Gastroesophageal sphincter (tissue), 4 donors: ENCODE data around the gene MRPL17. TPM values are rescaled to one million over a fixed set of nuclear protein-coding genes. Genes with fewer than 3 reads are reported as not detected.
A peak's percentile ranks its signal among the peaks of the same experiment; 100 is the strongest.
"Not testable (repeated sequence)": the region's sequence is repeated elsewhere in the genome, so short reads cannot be mapped to it uniquely, and the experiment has no call there.

Experiments
- ATAC-seq: fragments of 150-250 bp; one replicate; pipeline ENCODE4 v1.9.1; 2016; ENCODE audit warnings: mild to moderate bottlenecking, moderate library complexity
- H3K27ac ChIP-seq, 4 donors: fragments of 200-600 bp; sonication (generic) in 3 of 4; 1 replicate in 3 of 4; 2 replicates in 1 of 4; pipeline ENCODE4 v1.5.1; 2016 to 2019
- H3K27me3 ChIP-seq: fragments of 200-600 bp; sonication (generic); one replicate; pipeline ENCODE4 v1.5.1; 2019
- H3K36me3 ChIP-seq, 2 donors: fragments of 200-600 bp; sonication (generic); one replicate each; pipeline ENCODE4 v1.5.1; 2019; ENCODE audit warnings: control low read depth in 1 of 2
- H3K4me1 ChIP-seq, 3 donors: fragments of 200-600 bp; sonication (generic); 1 replicate in 2 of 3; 2 replicates in 1 of 3; pipeline ENCODE4 v1.5.1; 2016 to 2019; ENCODE audit warnings: control low read depth in 2 of 3
- H3K4me3 ChIP-seq, 2 donors: fragments of 200-600 bp; sonication (generic); one replicate each; pipeline ENCODE4 v1.5.1; 2019; ENCODE audit warnings: mild to moderate bottlenecking in 1 of 2, moderate library complexity in 1 of 2
- H3K9me3 ChIP-seq, 3 donors: fragments of 200-600 bp; sonication (generic); one replicate each; pipeline ENCODE4 v1.5.1; 2017 to 2019; ENCODE audit warnings: control low read depth in 2 of 3
- EP300 ChIP-seq: sonication (generic); formaldehyde crosslinking; IDR thresholded peaks from one replicate; pipeline ENCODE4 v1.6.1; 2017; ENCODE audit warnings: antibody characterized with exemption, mild to moderate bottlenecking
- POLR2A ChIP-seq, 2 donors: fragments of 450-650 bp; IDR thresholded peaks; one replicate each; pipeline ENCODE4 v1.6.1; 2017; ENCODE audit warnings: antibody characterized with exemption in 2 of 2, mild to moderate bottlenecking in 2 of 2, moderate library complexity in 1 of 2
- POLR2AphosphoS5 ChIP-seq: sonication (generic); formaldehyde crosslinking; IDR thresholded peaks from one replicate; pipeline ENCODE4 v1.6.1; 2017; ENCODE audit warnings: antibody characterized with exemption
- WGBS, 2 donors: methylation state at CpG; one replicate each; pipeline ENCODE4 v1.1.5; 2018; ENCODE audit warnings: low coverage in 1 of 2; 5-methylcytosine and 5-hydroxymethylcytosine counted together
- total RNA-seq, 4 donors: library from RNA; depleted of rRNA; stranded (reverse); fragments of >200 nt; gene quantifications; one replicate each; pipeline ENCODE4 v1.1.0, GENCODE V29; 2016
- TF ChIP-seq, protein P1 (sequence below), 4 experiments: fragments of 200-600 bp in 2 of 4; fragments of 450-650 bp in 2 of 4; sonication (generic) in 1 of 4; IDR thresholded peaks; one replicate each; pipeline ENCODE4 v1.5.1; 2017 to 2019; ENCODE audit warnings: antibody characterized with exemption in 4 of 4, mild to moderate bottlenecking in 2 of 4, moderate library complexity in 2 of 4

The MRPL17 gene
- total RNA-seq, 4 donors from 2014 or later: 12.6 to 35.0 (median 18.6) TPM

DNA sequence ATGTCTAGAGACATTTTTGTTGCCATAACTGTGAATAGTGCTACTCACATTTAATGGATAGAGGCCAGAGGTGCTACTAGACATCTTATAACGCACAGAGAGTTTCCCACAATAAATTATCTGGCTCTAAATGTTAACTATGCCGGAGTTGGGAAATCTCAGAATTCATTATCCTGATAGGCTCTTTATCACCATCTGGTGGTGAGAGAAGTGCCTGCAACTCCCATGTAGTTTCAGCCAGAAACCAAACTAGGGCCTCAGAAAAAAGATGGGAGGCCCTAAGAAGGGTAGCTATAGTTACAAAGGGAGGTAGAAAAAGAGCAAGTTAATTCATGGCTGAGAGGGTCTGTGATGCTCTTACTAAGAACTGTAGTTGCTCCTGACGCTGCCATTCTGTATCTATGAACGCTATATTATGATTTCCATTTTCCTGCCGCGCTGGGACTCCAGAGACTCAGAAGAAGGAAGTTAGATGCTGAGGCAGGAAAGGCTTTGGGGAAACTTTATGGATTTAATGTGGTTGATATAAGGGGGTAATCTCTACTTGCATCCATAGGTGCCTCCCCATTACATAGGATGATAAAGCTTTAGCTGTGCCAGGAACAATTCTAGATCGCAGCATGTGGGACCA lies 22.9 kb upstream of the MRPL17 start:
- no peak overlapping the region for H3K4me3 ChIP-seq
- WGBS, 2 donors: 42 to 47% methylated on average over 5 to 7 of the region's 7 CpGs
- H3K4me1 ChIP-seq: peaks cover 0 to 11% (median 0%) of the 10 kb centered on the region in 3 donors
- H3K36me3 ChIP-seq: no peaks in the 10 kb centered on the region
- ATAC-seq: peak; percentile 18
- TF ChIP-seq POLR2A (IDR thresholded peaks at IDR 0.05) (no peak), EP300 (no peak), POLR2AphosphoS5 (no peak)
- TF ChIP-seq, protein P1, sequence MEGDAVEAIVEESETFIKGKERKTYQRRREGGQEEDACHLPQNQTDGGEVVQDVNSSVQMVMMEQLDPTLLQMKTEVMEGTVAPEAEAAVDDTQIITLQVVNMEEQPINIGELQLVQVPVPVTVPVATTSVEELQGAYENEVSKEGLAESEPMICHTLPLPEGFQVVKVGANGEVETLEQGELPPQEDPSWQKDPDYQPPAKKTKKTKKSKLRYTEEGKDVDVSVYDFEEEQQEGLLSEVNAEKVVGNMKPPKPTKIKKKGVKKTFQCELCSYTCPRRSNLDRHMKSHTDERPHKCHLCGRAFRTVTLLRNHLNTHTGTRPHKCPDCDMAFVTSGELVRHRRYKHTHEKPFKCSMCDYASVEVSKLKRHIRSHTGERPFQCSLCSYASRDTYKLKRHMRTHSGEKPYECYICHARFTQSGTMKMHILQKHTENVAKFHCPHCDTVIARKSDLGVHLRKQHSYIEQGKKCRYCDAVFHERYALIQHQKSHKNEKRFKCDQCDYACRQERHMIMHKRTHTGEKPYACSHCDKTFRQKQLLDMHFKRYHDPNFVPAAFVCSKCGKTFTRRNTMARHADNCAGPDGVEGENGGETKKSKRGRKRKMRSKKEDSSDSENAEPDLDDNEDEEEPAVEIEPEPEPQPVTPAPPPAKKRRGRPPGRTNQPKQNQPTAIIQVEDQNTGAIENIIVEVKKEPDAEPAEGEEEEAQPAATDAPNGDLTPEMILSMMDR (IDR thresholded peaks at IDR 0.05): peak; percentile 80 to 92 (median 90)
- no peak overlapping the region for H3K27ac ChIP-seq
- no peaks in the 10 kb centered on the region for H3K27me3 ChIP-seq
- H3K9me3 ChIP-seq: no peaks in the 10 kb centered on the region

DNA sequence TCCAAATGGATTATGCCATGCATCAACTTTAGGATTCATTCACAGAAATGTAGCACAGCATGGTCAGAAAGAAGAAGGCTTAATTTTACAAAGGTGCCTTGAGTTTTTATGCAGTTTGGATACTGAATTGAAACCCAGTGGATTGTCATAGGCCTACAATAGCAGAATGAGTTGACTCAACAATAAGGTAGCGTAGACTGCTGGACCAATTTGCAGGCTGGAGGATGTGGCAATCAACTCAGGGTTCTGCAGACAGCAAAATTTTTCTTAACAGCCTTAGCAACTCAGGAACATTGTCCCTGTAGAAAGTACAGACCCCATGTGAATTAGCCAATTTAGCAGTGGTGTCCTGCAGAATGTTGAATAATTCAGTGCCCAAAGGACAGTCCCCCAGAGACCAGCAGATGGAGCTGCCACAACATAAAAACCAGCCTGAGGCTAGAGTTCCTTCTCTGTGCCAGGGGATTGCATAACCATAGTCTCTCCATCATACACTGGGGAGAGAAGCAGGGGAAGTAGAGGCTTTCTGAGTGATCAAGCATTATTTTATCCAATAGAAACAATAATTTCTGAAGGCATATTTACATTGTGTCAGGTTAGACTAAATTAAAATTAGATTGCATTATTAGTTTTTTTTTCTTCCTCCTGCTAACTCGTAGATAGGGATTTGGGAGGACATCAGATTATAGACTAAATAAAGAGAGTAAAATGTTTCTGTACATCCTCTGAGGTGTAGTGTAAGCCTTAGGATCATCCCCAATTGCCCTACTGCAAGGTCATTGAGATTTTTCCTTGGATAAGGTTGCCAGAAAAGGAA lies 20.3 kb upstream of the MRPL17 start:
- H3K4me1 ChIP-seq: peaks cover 0 to 11% (median 0%) of the 10 kb centered on the region in 3 donors
- TF ChIP-seq EP300 (no peak), POLR2A (IDR thresholded peaks at IDR 0.05) (no peak), POLR2AphosphoS5 (peak; percentile 46)
- TF ChIP-seq, protein P1 (IDR thresholded peaks at IDR 0.05): peak; percentile 28 to 66 (median 54)
- no peaks in the 10 kb centered on the region for H3K36me3 ChIP-seq
- WGBS, 2 donors: 89 to 95% methylated on average over 1 to 2 of the region's 2 CpGs
- H3K27ac ChIP-seq: no peak overlapping the region
- no peaks in the 10 kb centered on the region for H3K27me3 ChIP-seq
- no peaks in the 10 kb centered on the region for H3K9me3 ChIP-seq
- ATAC-seq: peak; percentile 89
- H3K4me3 ChIP-seq: no peak overlapping the region

DNA sequence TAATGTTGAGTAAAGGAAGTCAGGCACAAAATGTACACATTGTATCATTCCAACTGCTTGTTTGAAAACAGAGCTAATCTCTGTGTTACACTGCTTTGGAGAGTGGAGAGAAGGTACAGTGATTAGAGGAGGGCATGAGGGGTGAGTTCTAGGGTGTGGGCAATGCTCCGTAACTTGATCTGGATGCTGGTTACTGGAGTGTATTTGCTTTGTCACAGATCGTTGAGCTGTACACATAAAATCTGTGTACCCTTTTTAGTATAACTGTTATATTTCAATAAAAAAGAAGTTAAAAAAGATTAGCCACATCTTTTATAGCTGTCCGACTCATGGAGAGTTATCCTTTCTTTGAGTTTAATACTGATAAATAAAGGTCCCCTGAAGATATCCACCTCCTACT lies 18.8 kb upstream of the MRPL17 start:
- H3K4me3 ChIP-seq, H3K27ac ChIP-seq, H3K9me3 ChIP-seq, ATAC-seq, H3K27me3 ChIP-seq, H3K36me3 ChIP-seq: not testable (repeated sequence)
- peaks cover 0 to 11% (median 0%) of the 10 kb centered on the region in 3 donors for H3K4me1 ChIP-seq
- 50 to 75% methylated on average over 3 of the region's 3 CpGs for WGBS, 2 donors

DNA sequence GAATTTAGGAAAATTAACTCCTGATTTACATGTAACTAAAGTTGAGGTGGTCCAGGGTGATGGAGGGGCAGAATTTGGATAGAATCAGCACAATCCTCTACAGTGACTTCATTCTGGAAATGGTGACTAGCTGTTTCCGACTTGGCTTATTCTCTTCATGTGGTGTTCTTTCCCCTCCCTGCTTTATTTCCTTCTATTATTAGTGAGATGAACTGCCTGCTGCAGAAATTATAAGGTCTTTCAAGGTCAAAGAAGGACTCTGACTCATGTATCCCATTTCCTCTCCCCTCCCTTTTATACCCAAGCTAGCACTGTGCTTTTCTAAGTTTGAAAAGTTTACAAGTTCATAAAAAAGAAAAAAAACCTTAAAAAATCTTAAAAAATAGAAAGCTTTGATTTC lies 12.2 kb upstream of the MRPL17 start:
- peak overlapping the region in 3 of 4 donors; percentile 53 to 67 (median 61) for H3K27ac ChIP-seq
- 0% methylated on average over 1 of the region's 1 CpG for WGBS, 2 donors

DNA sequence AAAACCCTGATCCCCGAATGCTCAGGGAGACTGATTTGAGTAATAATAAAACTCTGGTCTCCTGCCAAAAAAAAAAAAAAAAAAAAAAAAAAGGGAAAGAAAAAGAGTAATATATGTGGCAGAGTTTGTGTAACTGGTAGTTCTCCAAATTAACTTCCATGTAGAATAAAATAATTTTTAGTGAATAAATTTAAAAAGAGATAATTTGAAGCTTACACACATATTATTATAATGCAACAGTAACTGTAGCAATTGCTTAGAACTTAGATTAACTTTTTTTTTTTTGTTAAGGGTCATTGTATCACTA lies 11.0 kb upstream of the MRPL17 start:
- Histone ChIP-seq H3K4me1 (peaks cover 4 to 20% (median 4%) of the 10 kb centered on the region in 3 donors), H3K27me3 (no peaks in the 10 kb centered on the region), H3K4me3 (no peak overlapping the region), H3K27ac (peak overlapping the region in 2 of 4 donors; percentile 53 to 67), H3K9me3 (no peaks in the 10 kb centered on the region), H3K36me3 (no peaks in the 10 kb centered on the region)
- TF ChIP-seq POLR2A (IDR thresholded peaks at IDR 0.05) (no peak), POLR2AphosphoS5 (no peak), EP300 (no peak)
- TF ChIP-seq, protein P1 (IDR thresholded peaks at IDR 0.05): no peak
- no peak for ATAC-seq
- WGBS, 2 donors: 0% methylated on average over 1 of the region's 1 CpG; no CpG with 5 or more reads in 1 of the 2 donors

More for the DNA sequence above, 12.2 kb upstream of the MRPL17 start:
- H3K36me3 ChIP-seq: no peaks in the 10 kb centered on the region
- H3K9me3 ChIP-seq: no peaks in the 10 kb centered on the region
- H3K27me3 ChIP-seq: no peaks in the 10 kb centered on the region
- H3K4me3 ChIP-seq: no peak overlapping the region
- ATAC-seq: peak; percentile 84
- H3K4me1 ChIP-seq: peaks cover 4 to 20% (median 4%) of the 10 kb centered on the region in 3 donors
- TF ChIP-seq, protein P1 (IDR thresholded peaks at IDR 0.05): no peak
- TF ChIP-seq POLR2AphosphoS5: peak; percentile 72
